H1 (cell line): ENCODE results near the gene CREB3L4. TPM values are rescaled to one million over a fixed set of nuclear protein-coding genes. Genes with fewer than 3 reads are reported as not detected.

Source experiments
- CTCF ChIA-PET: fragments of 300-600 bp; sonication (Branson Sonifier 250); formaldehyde crosslinking; loops from one replicate; lab custom pipeline; 2021; ENCODE audit not compliant: partially characterized antibody; lab: Charles Lee
- POLR2A ChIA-PET: fragments of 300-600 bp; sonication (Branson Sonifier 250); formaldehyde crosslinking; loops from one replicate; lab custom pipeline; 2021; ENCODE audit warnings: inconsistent platforms; ENCODE audit not compliant: partially characterized antibody; lab: Charles Lee
- DNase-seq, 2 experiments: peaks; one replicate each; pipeline versions ENCODE4 v3.0.0 to v3.0.0-alpha.2; 2010 to 2022; ENCODE audit warnings: low spot score in 2 of 2, low read depth in 1 of 2, mixed read lengths in 1 of 2
- FAIRE-seq: peaks from 2 replicates; lab custom pipeline; 2011; peaks lifted over from hg19 to GRCh38; lab: Jason Lieb, UNC
- H2AFZ ChIP-seq: 2 replicates; pipeline ENCODE4 v1.8.1; 2012; ENCODE audit warnings: low read length, inconsistent platforms
- H2AK5ac ChIP-seq: 2 replicates; pipeline ENCODE4 v1.6.1; 2013; ENCODE audit warnings: low read depth, low read length
- H2BK120ac ChIP-seq: replicated peaks from 2 replicates; pipeline ENCODE3; 2013; ENCODE audit warnings: low read depth, low read length, inconsistent platforms
- H2BK12ac ChIP-seq: 2 replicates; pipeline ENCODE4 v1.6.1; 2013; ENCODE audit warnings: low read depth, low read length
- H2BK15ac ChIP-seq: 2 replicates; pipeline ENCODE4 v1.6.1; 2013; ENCODE audit warnings: low read length
- H2BK20ac ChIP-seq: 2 replicates; pipeline ENCODE4 v1.6.1; 2013; ENCODE audit warnings: low read length
- H2BK5ac ChIP-seq: 2 replicates; pipeline ENCODE4 v1.6.1; 2013; ENCODE audit warnings: low read depth, low read length
- H3K14ac ChIP-seq: 2 replicates; pipeline ENCODE4 v1.6.1; 2013; ENCODE audit warnings: inconsistent platforms; ENCODE audit not compliant: insufficient read length
- H3K18ac ChIP-seq: 2 replicates; pipeline ENCODE4 v1.6.1; 2013; ENCODE audit warnings: low read length; ENCODE audit errors: extremely low read depth
- H3K23ac ChIP-seq: 2 replicates; pipeline ENCODE4 v1.6.1; 2013; ENCODE audit warnings: inconsistent platforms; ENCODE audit not compliant: insufficient read length
- H3K23me2 ChIP-seq: 2 replicates; pipeline ENCODE4 v1.6.1; 2013; ENCODE audit warnings: low read depth, low read length
- H3K27ac ChIP-seq: 2 replicates; pipeline ENCODE4 v1.6.1; 2011; ENCODE audit warnings: low read depth, low read length, inconsistent platforms
- H3K27me3 ChIP-seq, 4 experiments: replicated peaks in 1 of 4; 1 replicate in 1 of 4; 2 replicates in 3 of 4; pipeline versions ENCODE4 v1.6.1 to v1.8.1; 2011 to 2013; ENCODE audit warnings: low read length in 3 of 4, mild to moderate bottlenecking in 3 of 4, inconsistent platforms in 2 of 4, mixed read lengths in 2 of 4, moderate library complexity in 1 of 4; ENCODE audit not compliant: control insufficient read depth in 3 of 4, insufficient read depth in 3 of 4; ENCODE audit errors: extremely low read depth in 1 of 4
- H3K36me3 ChIP-seq, 4 experiments: 2 replicates each; pipeline versions ENCODE4 v1.6.1 to v1.8.1; 2011 to 2013; ENCODE audit warnings: mild to moderate bottlenecking in 4 of 4, low read length in 3 of 4, moderate library complexity in 2 of 4, control low read depth in 1 of 4, inconsistent platforms in 1 of 4; ENCODE audit not compliant: insufficient read depth in 4 of 4, control insufficient read depth in 2 of 4
- H3K4ac ChIP-seq: replicated peaks from 2 replicates; pipeline ENCODE3; 2013; ENCODE audit warnings: low read length, low read depth, mixed read lengths, inconsistent platforms; ENCODE audit not compliant: insufficient read length
- H3K4me1 ChIP-seq, 4 experiments: replicated peaks in 1 of 4; 1 replicate in 1 of 4; 2 replicates in 3 of 4; pipeline versions ENCODE4 v1.6.1 to v1.8.1; 2011 to 2013; ENCODE audit warnings: low read length in 3 of 4, inconsistent platforms in 2 of 4, mixed read lengths in 1 of 4; ENCODE audit not compliant: insufficient read depth in 4 of 4, control insufficient read depth in 3 of 4
- H3K4me2 ChIP-seq, 2 experiments: 2 replicates each; pipeline versions ENCODE4 v1.6.1 to v1.8.1; 2011 to 2013; ENCODE audit warnings: low read depth in 2 of 2, low read length in 2 of 2, control low read depth in 1 of 2, inconsistent platforms in 1 of 2, mild to moderate bottlenecking in 1 of 2; ENCODE audit not compliant: insufficient read depth in 1 of 2
- H3K4me3 ChIP-seq, 4 experiments: fragments of 200-600, 300-600 bp in 1 of 4; sonication (generic), shearing (Covaris generic), sonication (Bioruptor Twin) in 1 of 4; 2 replicates each; pipeline versions ENCODE4 v1.5.1 to v1.8.1; 2011 to 2016; ENCODE audit warnings: low read length in 4 of 4, low read depth in 3 of 4, control low read depth in 2 of 4, inconsistent platforms in 2 of 4, mild to moderate bottlenecking in 2 of 4, mixed read lengths in 1 of 4, moderate library complexity in 1 of 4; ENCODE audit not compliant: insufficient read depth in 2 of 4; ENCODE audit errors: extremely low read depth in 1 of 4
- H3K56ac ChIP-seq: replicated peaks from 2 replicates; pipeline ENCODE3; 2013; ENCODE audit warnings: low read depth, mild to moderate bottlenecking, mixed read lengths, low read length, inconsistent platforms; ENCODE audit not compliant: insufficient read length
- H3K79me1 ChIP-seq: 2 replicates; pipeline ENCODE4 v1.6.1; 2013; ENCODE audit warnings: low read depth, low read length, control low read depth
- H3K79me2 ChIP-seq, 2 experiments: 2 replicates each; pipeline versions ENCODE4 v1.6.1 to v1.8.1; 2012 to 2013; ENCODE audit warnings: low read length in 2 of 2, mild to moderate bottlenecking in 2 of 2, inconsistent platforms in 1 of 2; ENCODE audit not compliant: insufficient read depth in 2 of 2, control insufficient read depth in 1 of 2
- H3K9ac ChIP-seq, 4 experiments: replicated peaks in 1 of 4; 1 replicate in 1 of 4; 2 replicates in 3 of 4; pipeline versions ENCODE4 v1.6.1 to v1.8.1; 2011 to 2013; ENCODE audit warnings: low read depth in 3 of 4, low read length in 3 of 4, control low read depth in 2 of 4, mild to moderate bottlenecking in 2 of 4, moderate library complexity in 2 of 4, inconsistent platforms in 1 of 4; ENCODE audit errors: extremely low read depth in 1 of 4
- H3K9me3 ChIP-seq, 2 experiments: 2 replicates each; pipeline versions ENCODE4 v1.6.1 to v1.8.1; 2012 to 2013; ENCODE audit warnings: mild to moderate bottlenecking in 2 of 2, moderate library complexity in 2 of 2, control low read depth in 1 of 2, inconsistent platforms in 1 of 2, low read depth in 1 of 2, low read length in 1 of 2, mixed read lengths in 1 of 2; ENCODE audit not compliant: insufficient read depth in 2 of 2
- H4K20me1 ChIP-seq, 2 experiments: replicated peaks in 1 of 2; 2 replicates each; pipeline versions ENCODE3 to v1.8.1; 2011 to 2013; ENCODE audit warnings: inconsistent platforms in 2 of 2, low read length in 2 of 2, mild to moderate bottlenecking in 1 of 2; ENCODE audit not compliant: insufficient read depth in 2 of 2, control insufficient read depth in 1 of 2
- H4K5ac ChIP-seq: 2 replicates; pipeline ENCODE4 v1.6.1; 2013; ENCODE audit warnings: low read length, low read depth, mixed read lengths, inconsistent platforms; ENCODE audit not compliant: insufficient read length
- H4K8ac ChIP-seq: 2 replicates; pipeline ENCODE4 v1.8.0; 2013; ENCODE audit warnings: mild to moderate bottlenecking, moderate library complexity, low read length, inconsistent platforms; ENCODE audit not compliant: insufficient read depth; ENCODE audit errors: extremely low read depth
- H4K91ac ChIP-seq: replicated peaks from 2 replicates; pipeline ENCODE3; 2013; ENCODE audit warnings: low read length, mixed read lengths, inconsistent platforms; ENCODE audit not compliant: insufficient read length
- BACH1 ChIP-seq: IDR thresholded peaks from 2 replicates; pipeline ENCODE4 v1.6.1; 2012; ENCODE audit warnings: low read length, improper control_type of control experiment
- CBX8 ChIP-seq: fragments of 300-800, 300-1000 bp; sonication (generic); IDR thresholded peaks from 2 replicates; pipeline ENCODE4 v1.7.1; 2016; ENCODE audit warnings: low read depth, low read length, borderline replicate concordance
- EP300 ChIP-seq, 2 experiments: IDR thresholded peaks; 1 replicate in 1 of 2; 2 replicates in 1 of 2; pipeline ENCODE4 v1.6.1; 2011 to 2012; ENCODE audit warnings: low read depth in 2 of 2, low read length in 2 of 2, mild to moderate bottlenecking in 2 of 2, borderline replicate concordance in 1 of 2, inconsistent platforms in 1 of 2, moderate library complexity in 1 of 2
- JUN ChIP-seq: IDR thresholded peaks from 2 replicates; pipeline ENCODE4 v1.6.1; 2011; ENCODE audit warnings: low read depth, mild to moderate bottlenecking, improper control_type of control experiment, low read length
- JUND ChIP-seq: IDR thresholded peaks from 2 replicates; pipeline ENCODE4 v1.6.1; 2011; ENCODE audit warnings: mild to moderate bottlenecking, improper control_type of control experiment, low read length
- SRF ChIP-seq: IDR thresholded peaks from 2 replicates; pipeline ENCODE4 v1.6.1; 2011; ENCODE audit warnings: mild to moderate bottlenecking, low read depth, low read length, moderate library complexity
- SUZ12 ChIP-seq: fragments of 200-600 bp; sonication (generic); IDR thresholded peaks from 2 replicates; pipeline ENCODE4 v1.6.1; 2012; ENCODE audit warnings: mild to moderate bottlenecking, inconsistent platforms, low read length, moderate library complexity, mixed read lengths
- WGBS, 2 experiments: shearing (Covaris generic) in 1 of 2; methylation state at CpG; one replicate each; pipeline versions ENCODE4 v1.1.6 to v1.1.7; 2013 to 2015; ENCODE audit warnings: low lambda C conversion rate in 2 of 2, mixed read lengths in 2 of 2, inconsistent platforms in 1 of 2, low coverage in 1 of 2, missing lambda C conversion rate in 1 of 2; ENCODE audit not compliant: insufficient replicate concordance in 2 of 2, insufficient coverage in 1 of 2, insufficient read length in 1 of 2; ENCODE audit errors: extremely low coverage in 1 of 2, missing lambda C conversion rate in 1 of 2; 5-methylcytosine and 5-hydroxymethylcytosine counted together
- polyA plus RNA-seq, 7 experiments: library from polyadenylated mRNA; depleted of rRNA in 3 of 7; stranded (reverse) in 5 of 7; unstranded in 2 of 7; fragments of >200 nt in 5 of 7; fragments of 200-250 nt in 2 of 7; gene quantifications; 1 replicate in 5 of 7; 2 replicates in 1 of 7; 4 replicates in 1 of 7; pipeline versions ENCODE4 v1.2.1 to v1.2.3, GENCODE V29; 2011 to 2013; ENCODE audit warnings: missing spikeins in 2 of 7, mixed read lengths in 2 of 7
- total RNA-seq: library from RNA; stranded (reverse); fragmentation: NEBNext Ultra II Directional; extraction: Animal tissue kit (Norgen Biotek cat#: 25700); gene quantifications from 2 replicates; pipeline ENCODE4 v1.2.1, GENCODE V29; 2021
- TF ChIP-seq, protein P1 (sequence below): IDR thresholded peaks from 2 replicates; pipeline ENCODE4 v1.6.1; 2011; ENCODE audit warnings: low read depth, mild to moderate bottlenecking, low read length; ENCODE audit not compliant: insufficient read depth
- TF ChIP-seq, protein P2 (sequence below): IDR thresholded peaks from 2 replicates; pipeline ENCODE4 v1.6.1; 2012; ENCODE audit warnings: inconsistent platforms

Gene CREB3L4
- total and polyA plus RNA-seq, 2 of the 8 experiments (the other 6 are each of a cell fraction or from before 2014, with no cell fraction given) = 34.4 to 54.0 TPM

- peak within 1 kb of the TSS; percentile 75 for H2BK5ac ChIP-seq
- DNase-seq (peak in 1 of 2 experiments; percentile 88), FAIRE-seq (no peak)
- no peak within 1 kb of the TSS for H3K14ac ChIP-seq
- ChIA-PET CTCF (interaction anchor here (0.9 to 2.7 kb wide), 9 partner anchors 9 to 207 kb away, joined by 3 to 29 read pairs (median 7); partner anchors contain the start of genes CREB3L4, RAB13 and SLC39A1), POLR2A (interaction anchor here (0.6 to 15.5 kb wide), 27 partner anchors 12 to 404 kb away, joined by 3 to 276 read pairs (median 4); partner anchors contain the start of genes CREB3L4, CRTC2, DENND4B and GATAD2B)
- H2AK5ac ChIP-seq = peak within 1 kb of the TSS; percentile 28; the same call in 1 of the 2 replicates
- peak within 1 kb of the TSS; percentile 73 for H3K56ac ChIP-seq
- H3K79me1 ChIP-seq = peaks cover 6% of the 10 kb centered on the region
- no peaks in the 10 kb centered on the region for H3K9me3 ChIP-seq
- H4K5ac ChIP-seq = peak within 1 kb of the TSS; percentile 78
- H3K27me3 ChIP-seq = no peaks in the 10 kb centered on the region
- no peaks in the 10 kb centered on the region; a peak in 1 of 7 replicates for H3K4me1 ChIP-seq
- peaks cover 16 to 53% (median 32%) of the 10 kb centered on the region in 4 experiments; a peak in 7 of 8 replicates for H3K36me3 ChIP-seq
- H2AFZ ChIP-seq = peak within 1 kb of the TSS; percentile 85
- H3K23ac ChIP-seq = no peak within 1 kb of the TSS
- peaks cover 12% of the 10 kb centered on the region for H3K23me2 ChIP-seq
- peak within 1 kb of the TSS; percentile 64 for H4K91ac ChIP-seq
- peak within 1 kb of the TSS; percentile 91 to 99 (median 93) for H3K4me3 ChIP-seq
- no peaks in the 10 kb centered on the region for H4K20me1 ChIP-seq
- 0 out of 2 replicates have a peak within 1 kb of the TSS, but pooled peaks have one; percentile 32 for H2BK15ac ChIP-seq
- H3K18ac ChIP-seq = peak within 1 kb of the TSS; percentile 96
- H2BK20ac ChIP-seq = no peak within 1 kb of the TSS
- no peak within 1 kb of the TSS for H2BK120ac ChIP-seq
- H4K8ac ChIP-seq = peak within 1 kb of the TSS; percentile 91; the same call in 1 of the 2 replicates
- peak within 1 kb of the TSS; percentile 73 to 86 (median 76) for H3K9ac ChIP-seq
- H3K79me2 ChIP-seq = peaks cover 0 to 16% of the 10 kb centered on the region in 2 experiments; a peak in 2 of 4 replicates
- no peak within 1 kb of the TSS for H2BK12ac ChIP-seq
- H3K4me2 ChIP-seq = peak within 1 kb of the TSS; percentile 93 to 98
- 2% methylated on average over 72 of the region's 75 CpGs; no CpG with 5 or more reads in 1 of the 2 experiments for WGBS, 2 experiments
- peak within 1 kb of the TSS; percentile 34 for H3K4ac ChIP-seq
- H3K27ac ChIP-seq = peak within 1 kb of the TSS; percentile 66
- TF ChIP-seq JUND (no peak), EP300 (IDR thresholded peaks at IDR 0.05; ENCODE audit: borderline replicate concordance in 1 of 2, low read depth in 2 of 2, low read length in 2 of 2) (no peak), SUZ12 (no peak), BACH1 (no peak), SRF (no peak), JUN (no peak), CBX8 (no peak)
- TF ChIP-seq, protein P1, sequence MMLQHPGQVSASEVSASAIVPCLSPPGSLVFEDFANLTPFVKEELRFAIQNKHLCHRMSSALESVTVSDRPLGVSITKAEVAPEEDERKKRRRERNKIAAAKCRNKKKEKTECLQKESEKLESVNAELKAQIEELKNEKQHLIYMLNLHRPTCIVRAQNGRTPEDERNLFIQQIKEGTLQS = no peak
- TF ChIP-seq, protein P2, sequence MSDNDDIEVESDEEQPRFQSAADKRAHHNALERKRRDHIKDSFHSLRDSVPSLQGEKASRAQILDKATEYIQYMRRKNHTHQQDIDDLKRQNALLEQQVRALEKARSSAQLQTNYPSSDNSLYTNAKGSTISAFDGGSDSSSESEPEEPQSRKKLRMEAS = peak; percentile 84
Observed at GRCh38 chr1:153977250-153978240, 9.8 kb downstream of the CREB3L4 start, which contains the start of gene JTB. JTB (minus strand) TSS chr1:153977674; CDS start chr1:153977252, 422 bp downstream.
